ENCODE measurements around the gene ERI2.

GRCh38 chr16:20821682-20822081 is 15.4 kb upstream of the ERI2 start:
- TF ChIP-seq EP300 (IDR thresholded peaks at IDR 0.05) (no peak), POLR2A (IDR thresholded peaks at IDR 0.05) (no peak), CTCF (IDR thresholded peaks at IDR 0.05) (no peak), POLR2AphosphoS5 (IDR thresholded peaks at IDR 0.05) (no peak)
